ENCODE results near the gene NEK9.

Gene NEK9

DNA sequence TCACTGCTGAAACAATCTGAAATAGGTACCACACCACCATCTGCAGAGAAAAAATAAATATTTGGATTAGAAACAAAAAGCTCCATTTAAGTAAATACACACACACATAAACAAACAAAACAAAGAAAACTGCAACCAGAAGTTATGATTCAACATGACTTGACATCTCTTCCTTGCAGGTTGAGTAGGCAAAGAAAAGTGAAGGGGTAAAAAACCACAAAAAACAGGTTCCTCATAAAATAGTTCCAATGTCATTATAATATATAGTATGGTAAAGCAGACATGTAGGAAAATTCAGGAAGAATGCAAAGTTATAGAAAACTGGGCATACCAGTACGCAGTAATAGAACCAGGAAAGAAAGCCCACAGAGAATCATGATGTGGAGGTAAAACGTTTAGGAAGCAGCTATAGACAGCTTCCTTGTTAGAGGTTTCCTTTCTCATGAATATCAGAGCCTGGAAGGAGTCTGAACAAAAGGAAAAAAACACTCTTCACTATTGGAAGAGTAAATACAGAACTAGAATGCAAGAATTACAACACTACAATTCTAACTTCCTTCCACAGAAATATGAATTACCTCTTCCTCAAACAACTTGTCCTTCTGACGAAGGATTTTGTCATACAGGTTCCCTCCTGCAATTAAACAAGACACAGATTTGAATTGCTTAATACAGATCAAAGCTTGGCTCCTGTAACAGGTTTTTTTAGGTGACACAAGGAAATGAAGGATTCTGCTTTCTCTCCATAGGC is 6.1 kb downstream of the NEK9 start:
- TF ChIP-seq, protein P1, sequence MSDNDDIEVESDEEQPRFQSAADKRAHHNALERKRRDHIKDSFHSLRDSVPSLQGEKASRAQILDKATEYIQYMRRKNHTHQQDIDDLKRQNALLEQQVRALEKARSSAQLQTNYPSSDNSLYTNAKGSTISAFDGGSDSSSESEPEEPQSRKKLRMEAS (IDR thresholded peaks at IDR 0.05; ENCODE audit: low read depth, low read length), result no peak
- TF ChIP-seq, protein P2, sequence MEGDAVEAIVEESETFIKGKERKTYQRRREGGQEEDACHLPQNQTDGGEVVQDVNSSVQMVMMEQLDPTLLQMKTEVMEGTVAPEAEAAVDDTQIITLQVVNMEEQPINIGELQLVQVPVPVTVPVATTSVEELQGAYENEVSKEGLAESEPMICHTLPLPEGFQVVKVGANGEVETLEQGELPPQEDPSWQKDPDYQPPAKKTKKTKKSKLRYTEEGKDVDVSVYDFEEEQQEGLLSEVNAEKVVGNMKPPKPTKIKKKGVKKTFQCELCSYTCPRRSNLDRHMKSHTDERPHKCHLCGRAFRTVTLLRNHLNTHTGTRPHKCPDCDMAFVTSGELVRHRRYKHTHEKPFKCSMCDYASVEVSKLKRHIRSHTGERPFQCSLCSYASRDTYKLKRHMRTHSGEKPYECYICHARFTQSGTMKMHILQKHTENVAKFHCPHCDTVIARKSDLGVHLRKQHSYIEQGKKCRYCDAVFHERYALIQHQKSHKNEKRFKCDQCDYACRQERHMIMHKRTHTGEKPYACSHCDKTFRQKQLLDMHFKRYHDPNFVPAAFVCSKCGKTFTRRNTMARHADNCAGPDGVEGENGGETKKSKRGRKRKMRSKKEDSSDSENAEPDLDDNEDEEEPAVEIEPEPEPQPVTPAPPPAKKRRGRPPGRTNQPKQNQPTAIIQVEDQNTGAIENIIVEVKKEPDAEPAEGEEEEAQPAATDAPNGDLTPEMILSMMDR (IDR thresholded peaks at IDR 0.05; ENCODE audit: low read depth, low read length), result no peak
- no peak for TF ChIP-seq MYC (IDR thresholded peaks at IDR 0.05; ENCODE audit: low read depth, low read length)
- no peak for TF ChIP-seq POLR2A (IDR thresholded peaks at IDR 0.05; ENCODE audit: extremely low read depth, insufficient read length)
- no peak overlapping the region for H3K4me3 ChIP-seq (ENCODE audit: low read depth, low read length)
- peak; percentile 30 for DNase-seq (ENCODE audit: low read depth)

DNA sequence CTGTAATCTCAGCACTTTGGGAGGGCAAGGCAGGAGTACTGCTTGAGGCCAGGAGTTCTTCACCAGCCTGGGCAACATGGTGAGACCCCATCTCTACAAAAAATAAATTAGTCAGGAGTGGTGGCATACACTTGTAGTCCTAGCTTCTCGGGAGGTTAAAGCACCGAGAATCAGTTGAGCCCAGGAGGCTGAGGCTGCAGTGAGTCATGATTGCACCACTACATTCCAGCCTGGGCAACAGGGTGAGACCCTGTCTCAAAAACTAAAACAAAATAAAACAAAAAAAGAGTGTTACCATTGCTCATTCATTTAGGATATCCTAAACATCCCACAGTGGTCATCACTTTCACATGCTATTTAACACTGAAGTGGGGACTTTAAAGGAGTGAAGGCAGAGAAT is 7.8 kb downstream of the NEK9 start:
- peak; percentile 17 for DNase-seq (ENCODE audit: low read depth)
- TF ChIP-seq MYC (IDR thresholded peaks at IDR 0.05; ENCODE audit: low read depth, low read length), result no peak
- TF ChIP-seq, protein P1 (IDR thresholded peaks at IDR 0.05; ENCODE audit: low read depth, low read length), result no peak
- TF ChIP-seq, protein P2 (IDR thresholded peaks at IDR 0.05; ENCODE audit: low read depth, low read length), result no peak
- no peak for TF ChIP-seq POLR2A (IDR thresholded peaks at IDR 0.05; ENCODE audit: extremely low read depth, insufficient read length)

DNA sequence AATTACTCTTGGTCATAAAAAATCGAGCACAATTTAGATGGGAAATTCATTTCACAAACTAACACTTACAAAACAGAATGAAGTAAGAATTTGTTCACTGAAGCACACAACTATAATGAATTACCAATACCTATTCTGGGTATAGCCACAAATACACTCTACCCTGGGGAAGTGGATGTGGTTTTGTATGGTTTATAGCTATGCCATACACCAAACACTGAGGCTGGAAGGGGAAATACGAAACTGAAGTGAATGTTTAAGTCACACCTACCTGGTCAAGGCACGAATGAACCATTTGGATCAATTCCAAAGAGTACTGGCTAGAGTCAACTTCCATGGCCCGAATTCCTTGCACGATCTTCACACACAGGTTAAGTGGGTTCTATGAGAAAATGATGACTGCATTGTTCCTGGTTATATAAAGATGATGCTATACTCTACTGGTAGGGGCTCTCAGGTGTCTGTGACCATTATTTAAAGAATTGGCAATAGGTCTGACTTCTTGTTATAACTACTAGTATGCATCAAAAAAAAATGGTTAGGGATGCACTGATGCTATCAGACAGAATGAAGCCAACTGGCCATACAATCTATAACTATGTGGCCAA is 12.8 kb downstream of the NEK9 start:
- TF ChIP-seq, protein P2 (IDR thresholded peaks at IDR 0.05; ENCODE audit: low read depth, low read length), result no peak
- TF ChIP-seq, protein P1 (IDR thresholded peaks at IDR 0.05; ENCODE audit: low read depth, low read length), result no peak
- TF ChIP-seq POLR2A (IDR thresholded peaks at IDR 0.05; ENCODE audit: extremely low read depth, insufficient read length) (no peak), MYC (IDR thresholded peaks at IDR 0.05; ENCODE audit: low read depth, low read length) (no peak)
- DNase-seq (ENCODE audit: low read depth), result no peak
- no peak overlapping the region for H3K4me3 ChIP-seq (ENCODE audit: low read depth, low read length)

More for the DNA sequence above, 7.8 kb downstream of the NEK9 start:
- no peak overlapping the region for H3K4me3 ChIP-seq (ENCODE audit: low read depth, low read length)

DNA sequence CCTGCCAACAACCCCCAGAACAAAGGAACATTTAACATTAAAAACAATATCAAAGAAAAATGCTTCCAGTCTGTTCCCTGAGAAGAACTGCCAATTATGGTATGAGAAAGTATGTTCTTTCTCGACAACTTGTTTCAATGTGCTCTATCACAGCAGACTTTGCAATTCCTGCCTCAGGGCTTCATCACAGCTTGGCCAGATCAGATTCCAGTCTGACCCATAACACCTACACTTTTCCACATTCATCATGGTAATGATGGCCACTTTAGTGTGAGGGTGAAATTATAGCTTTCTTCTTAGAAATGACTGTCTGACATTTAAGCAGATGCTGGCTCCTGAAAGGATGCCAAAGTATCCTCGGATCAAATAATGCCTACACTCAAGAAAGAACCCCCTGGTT is 17.0 kb downstream of the NEK9 start:
- TF ChIP-seq MYC (IDR thresholded peaks at IDR 0.05; ENCODE audit: low read depth, low read length), result no peak
- TF ChIP-seq, protein P1 (IDR thresholded peaks at IDR 0.05; ENCODE audit: low read depth, low read length), result no peak
- TF ChIP-seq POLR2A (IDR thresholded peaks at IDR 0.05; ENCODE audit: extremely low read depth, insufficient read length), result no peak
- TF ChIP-seq, protein P2 (IDR thresholded peaks at IDR 0.05; ENCODE audit: low read depth, low read length), result no peak
- H3K4me3 ChIP-seq (ENCODE audit: low read depth, low read length), result no peak overlapping the region
- no peak for DNase-seq (ENCODE audit: low read depth)

DNA sequence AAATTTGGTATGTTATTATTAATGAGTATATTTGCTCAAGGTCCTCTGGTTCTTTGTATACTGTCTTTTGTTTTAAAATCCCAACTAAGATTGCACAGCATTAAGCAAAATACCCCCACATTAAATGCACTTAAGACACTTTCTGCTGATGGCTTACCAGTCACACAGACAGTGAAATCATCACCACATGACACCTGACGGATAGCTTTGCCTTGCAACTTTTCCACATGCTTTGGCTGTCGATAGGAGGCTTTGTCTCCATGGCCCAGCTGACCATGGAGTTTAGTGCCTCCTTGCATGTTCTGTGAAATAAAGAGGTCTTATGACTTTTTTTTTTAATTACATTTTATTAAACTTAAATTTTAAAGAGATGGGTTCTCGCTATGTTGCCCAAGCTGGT is 19.7 kb downstream of the NEK9 start:
- TF ChIP-seq, protein P2 (IDR thresholded peaks at IDR 0.05; ENCODE audit: low read depth, low read length), result no peak
- TF ChIP-seq, protein P1 (IDR thresholded peaks at IDR 0.05; ENCODE audit: low read depth, low read length), result no peak
- no peak for TF ChIP-seq MYC (IDR thresholded peaks at IDR 0.05; ENCODE audit: low read depth, low read length)
- TF ChIP-seq POLR2A (IDR thresholded peaks at IDR 0.05; ENCODE audit: extremely low read depth, insufficient read length), result no peak
- H3K4me3 ChIP-seq (ENCODE audit: low read depth, low read length), result no peak overlapping the region
- no peak for DNase-seq (ENCODE audit: low read depth)

All from NB4 (cell line).